Tibial nerve (tissue), 4 donors: Measurements from ENCODE around the gene KLHDC8B. TPM values are rescaled to one million over a fixed set of nuclear protein-coding genes. Genes with fewer than 3 reads are reported as not detected.

Source experiments
- DNase-seq, 2 donors: peaks; one replicate each; pipeline ENCODE4 v3.0.0-alpha.2; 2019; ENCODE audit warnings: low spot score in 2 of 2
- H3K27ac ChIP-seq, 4 donors: fragments of 200-600 bp; sonication (generic) in 3 of 4; one replicate each; pipeline ENCODE4 v1.5.1; 2017 to 2019; ENCODE audit warnings: mild to moderate bottlenecking in 1 of 4
- H3K27me3 ChIP-seq, 2 donors: fragments of 200-600 bp; sonication (generic) in 1 of 2; one replicate each; pipeline versions ENCODE4 v1.5.1 to v1.6.0; 2017 to 2019
- H3K36me3 ChIP-seq, 3 donors: fragments of 200-600 bp; sonication (generic); one replicate each; pipeline ENCODE4 v1.5.1; 2018 to 2019
- H3K4me1 ChIP-seq, 4 donors: fragments of 200-600 bp; sonication (generic) in 3 of 4; one replicate each; pipeline ENCODE4 v1.5.1; 2017 to 2019
- H3K4me3 ChIP-seq, 4 donors: fragments of 200-600 bp; sonication (generic) in 3 of 4; one replicate each; pipeline ENCODE4 v1.5.1; 2017 to 2019; ENCODE audit warnings: mild to moderate bottlenecking in 1 of 4, moderate library complexity in 1 of 4
- H3K9me3 ChIP-seq, 4 donors: fragments of 200-600 bp; sonication (generic) in 3 of 4; one replicate each; pipeline ENCODE4 v1.5.1; 2017 to 2019
- CTCF ChIP-seq, 5 experiments: fragments of 200-600 bp in 3 of 5; fragments of 450-650 bp in 2 of 5; sonication (generic) in 3 of 5; IDR thresholded peaks; one replicate each; pipeline ENCODE4 v1.5.1; 2016 to 2019; ENCODE audit warnings: antibody characterized with exemption in 5 of 5, mild to moderate bottlenecking in 3 of 5, moderate library complexity in 2 of 5
- EP300 ChIP-seq, 2 donors: sonication (generic); formaldehyde crosslinking; IDR thresholded peaks; one replicate each; pipeline ENCODE4 v1.6.1; 2017; ENCODE audit warnings: antibody characterized with exemption in 2 of 2, mild to moderate bottlenecking in 1 of 2
- POLR2A ChIP-seq, 2 donors: fragments of 450-650 bp; IDR thresholded peaks; one replicate each; pipeline ENCODE4 v1.6.1; 2017; ENCODE audit warnings: antibody characterized with exemption in 2 of 2, mild to moderate bottlenecking in 2 of 2, moderate library complexity in 2 of 2
- WGBS, 2 donors: methylation state at CpG; one replicate each; pipeline ENCODE4 v1.1.5; 2018; 5-methylcytosine and 5-hydroxymethylcytosine counted together
- total RNA-seq, 4 donors: library from RNA; depleted of rRNA; stranded (reverse); fragments of >200 nt; gene quantifications; one replicate each; pipeline ENCODE4 v1.1.0, GENCODE V29; 2016

KLHDC8B gene
- total RNA-seq, 4 donors from 2014 or later = 20.8 to 33.1 (median 29.7) TPM

GRCh38 chr3:49174397-49174985, 3.1 kb downstream of the KLHDC8B start:
- H3K27me3 ChIP-seq = no peaks in the 10 kb centered on the region
- 77 to 88% methylated on average over 9 of the region's 9 CpGs for WGBS, 2 donors
- H3K9me3 ChIP-seq = no peaks in the 10 kb centered on the region
- DNase-seq = no peak
- H3K4me1 ChIP-seq = peaks cover 0 to 46% (median 29%) of the 10 kb centered on the region in 4 donors
- H3K36me3 ChIP-seq = peaks cover 0 to 32% (median 0%) of the 10 kb centered on the region in 3 donors
- no peak overlapping the region for H3K4me3 ChIP-seq
- TF ChIP-seq CTCF (IDR thresholded peaks at IDR 0.05) = no peak
- TF ChIP-seq EP300 (IDR thresholded peaks at IDR 0.05) = no peak
- TF ChIP-seq POLR2A (IDR thresholded peaks at IDR 0.05) = no peak
- peak overlapping the region in 1 of 4 donors; percentile 91 for H3K27ac ChIP-seq

DNA sequence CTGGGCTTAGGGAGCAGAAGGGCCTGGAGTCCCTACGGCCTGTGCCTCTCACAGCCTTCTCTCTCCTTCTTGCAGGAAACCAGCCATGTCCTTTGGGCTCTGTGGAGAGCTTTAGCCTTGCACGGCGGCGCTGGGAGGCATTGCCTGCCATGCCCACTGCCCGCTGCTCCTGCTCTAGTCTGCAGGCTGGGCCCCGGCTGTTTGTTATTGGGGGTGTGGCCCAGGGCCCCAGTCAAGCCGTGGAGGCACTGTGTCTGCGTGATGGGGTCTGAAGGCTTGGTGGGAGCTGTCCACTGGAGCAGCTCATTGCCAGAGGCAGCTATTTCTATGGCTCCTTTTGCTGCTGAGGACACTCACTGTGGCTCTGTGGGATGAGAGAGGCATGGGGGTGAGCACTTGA, 4.1 kb downstream of the KLHDC8B start:
- Histone ChIP-seq H3K4me1 (peaks cover 0 to 43% (median 27%) of the 10 kb centered on the region in 4 donors), H3K36me3 (peaks cover 0 to 32% (median 0%) of the 10 kb centered on the region in 3 donors), H3K9me3 (no peaks in the 10 kb centered on the region), H3K27ac (no peak overlapping the region), H3K4me3 (no peak overlapping the region), H3K27me3 (no peaks in the 10 kb centered on the region)
- 77 to 88% methylated on average over 4 to 8 of the region's 8 CpGs for WGBS, 2 donors
- no peak for TF ChIP-seq POLR2A (IDR thresholded peaks at IDR 0.05)
- TF ChIP-seq CTCF (IDR thresholded peaks at IDR 0.05) = no peak
- no peak for TF ChIP-seq EP300 (IDR thresholded peaks at IDR 0.05)
- no peak for DNase-seq

- 81 to 90% methylated on average over 2 of the region's 2 CpGs for WGBS, 2 donors
- H3K27ac ChIP-seq = no peak overlapping the region
- no peaks in the 10 kb centered on the region for H3K9me3 ChIP-seq
- peaks cover 0 to 32% (median 0%) of the 10 kb centered on the region in 3 donors for H3K36me3 ChIP-seq
- H3K4me3 ChIP-seq = no peak overlapping the region
- no peak for DNase-seq
- TF ChIP-seq CTCF (IDR thresholded peaks at IDR 0.05) = no peak
- TF ChIP-seq POLR2A (IDR thresholded peaks at IDR 0.05) = no peak
- no peak for TF ChIP-seq EP300 (IDR thresholded peaks at IDR 0.05)
- peaks cover 0 to 32% (median 22%) of the 10 kb centered on the region in 4 donors for H3K4me1 ChIP-seq
- no peaks in the 10 kb centered on the region for H3K27me3 ChIP-seq
Observed at GRCh38 chr3:49177073-49177472, 5.7 kb downstream of the KLHDC8B start.

- no peaks in the 10 kb centered on the region for H3K9me3 ChIP-seq
- no peak overlapping the region for H3K27ac ChIP-seq
- H3K27me3 ChIP-seq = no peaks in the 10 kb centered on the region
- TF ChIP-seq POLR2A (IDR thresholded peaks at IDR 0.05) = no peak
- no peak for TF ChIP-seq EP300 (IDR thresholded peaks at IDR 0.05)
- no peak for TF ChIP-seq CTCF (IDR thresholded peaks at IDR 0.05)
- peaks cover 0 to 20% (median 0%) of the 10 kb centered on the region in 3 donors for H3K36me3 ChIP-seq
- DNase-seq = no peak
- peaks cover 0 to 1% (median 0%) of the 10 kb centered on the region in 4 donors for H3K4me1 ChIP-seq
- H3K4me3 ChIP-seq = no peak overlapping the region
Observed at GRCh38 chr3:49180116-49180515, 8.7 kb downstream of the KLHDC8B start.

GRCh38 chr3:49181351-49181750, 10.0 kb downstream of the KLHDC8B start:
- no peaks in the 10 kb centered on the region for H3K9me3 ChIP-seq
- whole genome bisulfite sequencing, 2 donors = 67 to 70% methylated on average over 6 of the region's 6 CpGs
- H3K4me3 ChIP-seq = no peak overlapping the region
- H3K4me1 ChIP-seq = no peaks in the 10 kb centered on the region
- TF ChIP-seq POLR2A (IDR thresholded peaks at IDR 0.05) (no peak), CTCF (IDR thresholded peaks at IDR 0.05) (no peak), EP300 (IDR thresholded peaks at IDR 0.05) (no peak)
- H3K36me3 ChIP-seq = peaks cover 0 to 8% (median 0%) of the 10 kb centered on the region in 3 donors
- no peaks in the 10 kb centered on the region for H3K27me3 ChIP-seq
- DNase-seq = no peak
- H3K27ac ChIP-seq = no peak overlapping the region
